NCI-H510A treated with DMSO at 0.1 percent for 48 hours (cell line): ENCODE results near the gene MOB3B.

ENCODE experiments used
- DNase-seq: peaks from one replicate; lab custom pipeline; 2025; lab: John Stamatoyannopoulos, UW

Gene MOB3B

DNA sequence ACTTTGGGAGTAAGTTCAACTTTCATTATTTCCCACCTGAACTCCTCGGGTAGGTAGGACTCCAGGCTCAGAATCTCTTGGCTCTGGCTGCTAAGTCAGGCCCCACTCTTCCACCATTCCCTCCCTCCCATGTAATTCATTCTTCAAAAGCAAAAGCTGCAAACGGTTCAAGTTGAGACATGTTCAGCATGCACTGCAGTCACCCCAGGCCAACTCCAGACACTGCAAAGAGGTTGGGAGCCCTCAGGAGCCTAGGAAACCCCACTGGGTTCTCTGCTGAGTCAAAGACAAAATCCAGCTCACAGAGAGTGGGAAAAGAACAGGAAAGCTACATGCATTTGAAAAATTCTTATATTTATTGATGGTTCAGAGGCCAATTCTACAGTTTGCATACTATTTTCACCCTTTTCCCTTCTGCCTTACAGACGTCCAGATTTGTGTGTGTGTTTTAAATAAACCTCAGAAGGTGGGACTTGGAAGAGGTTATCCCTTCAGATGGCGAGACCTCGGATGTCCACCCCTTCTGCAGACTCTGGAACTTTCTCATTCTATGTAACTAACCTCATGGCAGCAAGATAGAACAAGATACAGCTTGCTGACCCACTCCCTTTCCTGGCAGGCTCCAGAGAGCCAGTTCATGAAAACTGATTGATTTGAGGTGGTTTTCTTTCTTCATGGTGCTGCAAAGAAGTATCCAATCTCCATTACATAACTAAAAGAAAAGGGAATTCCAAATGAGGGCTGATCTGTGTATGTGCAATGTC lies 167.0 kb downstream of the MOB3B start:
- DNase-seq, result no peak

DNA sequence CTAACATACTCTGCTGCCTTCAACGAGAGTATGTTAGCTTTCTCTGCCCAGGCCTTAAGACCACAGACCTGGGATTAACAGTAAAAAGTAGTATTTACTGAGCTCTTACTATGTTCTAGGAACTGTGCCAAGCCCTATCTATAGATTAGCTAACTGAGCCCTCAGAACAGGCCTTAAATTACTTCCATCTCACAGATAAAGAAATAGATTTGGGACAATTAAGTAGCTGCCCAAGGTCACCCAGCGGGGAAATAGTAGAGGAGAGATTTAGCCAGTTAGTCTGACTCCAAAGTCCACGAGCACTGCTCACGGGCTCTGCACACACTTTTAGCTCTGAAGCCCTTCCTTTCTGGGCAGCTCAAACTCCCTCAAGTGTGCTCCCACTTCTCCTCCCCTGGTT lies 168.1 kb downstream of the MOB3B start:
- DNase-seq, result no peak

DNA sequence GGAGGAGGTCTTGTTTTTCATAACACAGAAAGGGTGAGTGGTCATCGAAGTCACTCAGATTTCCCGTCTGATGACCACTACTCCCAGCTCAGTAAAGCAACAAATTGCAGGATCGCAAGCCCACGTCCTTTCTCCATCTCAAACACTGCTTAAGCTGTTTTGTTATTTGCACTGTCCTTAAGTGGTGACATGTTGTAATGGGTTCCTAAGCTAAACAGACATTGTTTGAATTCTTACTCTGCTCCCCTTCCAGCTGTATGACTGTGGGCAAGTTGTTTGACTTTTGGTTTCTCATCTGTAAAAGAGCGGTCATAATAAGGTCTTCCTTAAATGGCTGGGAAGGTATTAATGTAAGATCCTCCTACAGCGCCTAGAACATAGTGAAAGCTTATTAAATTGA lies 169.9 kb downstream of the MOB3B start:
- DNase-seq, result no peak

- no peak for DNase-seq
Measured at GRCh38 chr9:27358007-27358406, 171.6 kb downstream of the MOB3B start.

DNA sequence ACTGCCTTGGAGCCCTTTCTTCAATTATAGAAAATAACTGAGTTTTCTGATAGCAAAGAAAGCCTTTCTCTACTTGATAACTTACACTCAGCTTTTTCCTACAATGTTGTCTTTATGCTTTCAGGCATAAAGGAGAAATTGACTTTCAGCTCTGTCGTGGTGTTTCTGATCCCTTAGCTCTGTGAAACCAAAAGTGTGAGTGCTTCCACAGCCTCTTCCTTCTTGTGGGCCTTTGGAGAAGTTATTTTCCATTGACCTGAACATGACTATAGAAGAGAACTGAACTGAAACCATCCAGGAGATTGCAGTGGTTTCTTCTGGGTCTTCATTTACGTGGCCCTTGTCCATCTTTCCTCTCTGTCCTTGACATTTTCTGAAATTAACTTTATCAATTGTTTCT lies 173.2 kb downstream of the MOB3B start:
- no peak for DNase-seq

- no peak for DNase-seq
Measured at GRCh38 chr9:27355166-27355565, 174.4 kb downstream of the MOB3B start.

- DNase-seq, result no peak
Measured at GRCh38 chr9:27353474-27354229, 176.0 kb downstream of the MOB3B start.

DNA sequence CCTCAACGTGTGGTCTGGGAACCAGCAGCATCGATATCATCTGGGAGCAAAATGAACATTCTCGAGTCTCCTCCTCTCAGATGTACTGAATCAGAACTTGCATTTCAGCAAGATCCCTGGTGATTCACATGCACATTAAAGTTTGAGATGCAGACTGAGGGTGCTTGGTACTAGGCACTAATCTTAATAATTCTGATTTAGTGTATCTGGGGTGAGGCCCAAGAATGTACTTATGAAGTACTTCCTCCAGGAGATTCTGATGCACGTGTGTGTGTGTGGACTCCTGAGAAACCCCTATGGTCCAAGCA lies 176.5 kb downstream of the MOB3B start:
- no peak for DNase-seq

- DNase-seq, result no peak
Measured at GRCh38 chr9:27352457-27353165, 177.0 kb downstream of the MOB3B start.

DNA sequence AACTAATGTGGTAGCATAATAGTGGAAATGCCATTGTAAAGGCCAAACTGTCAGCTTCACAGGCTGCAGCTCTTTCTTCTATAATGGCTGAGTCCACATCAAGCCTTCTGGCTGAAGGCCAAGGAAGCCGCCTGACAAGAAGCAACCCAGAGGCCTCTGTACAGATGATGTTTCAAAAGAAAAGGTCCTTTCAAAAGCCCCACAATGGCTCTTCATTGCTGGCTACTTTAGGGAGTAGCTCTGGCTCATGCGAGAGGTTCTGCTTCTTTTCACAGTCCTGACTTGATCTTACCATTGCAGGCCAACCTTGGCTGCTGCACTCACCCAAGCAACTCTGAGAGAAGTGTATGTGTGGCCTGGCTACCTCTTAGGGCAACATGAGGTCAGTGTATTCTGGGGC lies 178.2 kb downstream of the MOB3B start:
- DNase-seq, result no peak

- DNase-seq, result no peak
Measured at GRCh38 chr9:27350382-27350976, 179.1 kb downstream of the MOB3B start.

GRCh38 chr9:27349698-27350080 lies 179.9 kb downstream of the MOB3B start:
- no peak for DNase-seq

- DNase-seq, result no peak
Measured at GRCh38 chr9:27348785-27349697, 180.6 kb downstream of the MOB3B start.

DNA sequence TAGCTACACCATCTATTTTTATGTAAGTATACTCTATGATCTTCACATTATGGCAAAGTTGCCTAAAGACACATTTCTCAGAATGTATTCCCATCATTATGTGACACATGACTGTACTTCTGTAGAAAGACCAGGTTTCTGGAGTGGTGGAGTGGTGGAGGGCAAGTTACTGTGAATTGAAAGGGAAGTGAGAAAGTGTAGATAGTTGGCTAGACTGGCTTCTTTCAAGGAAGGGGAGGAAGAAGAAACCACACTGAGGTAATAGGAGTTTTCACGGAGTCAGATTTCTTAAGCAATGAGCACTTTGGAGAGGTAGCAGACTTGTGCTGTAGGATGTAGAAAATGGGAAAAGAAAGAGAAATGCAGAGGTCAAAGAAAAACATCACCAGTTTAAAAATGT lies 181.7 kb downstream of the MOB3B start:
- no peak for DNase-seq

GRCh38 chr9:27344776-27345175 lies 184.8 kb downstream of the MOB3B start:
- DNase-seq, result no peak

- no peak for DNase-seq
Measured at GRCh38 chr9:27341545-27342294, 187.9 kb downstream of the MOB3B start.

DNA sequence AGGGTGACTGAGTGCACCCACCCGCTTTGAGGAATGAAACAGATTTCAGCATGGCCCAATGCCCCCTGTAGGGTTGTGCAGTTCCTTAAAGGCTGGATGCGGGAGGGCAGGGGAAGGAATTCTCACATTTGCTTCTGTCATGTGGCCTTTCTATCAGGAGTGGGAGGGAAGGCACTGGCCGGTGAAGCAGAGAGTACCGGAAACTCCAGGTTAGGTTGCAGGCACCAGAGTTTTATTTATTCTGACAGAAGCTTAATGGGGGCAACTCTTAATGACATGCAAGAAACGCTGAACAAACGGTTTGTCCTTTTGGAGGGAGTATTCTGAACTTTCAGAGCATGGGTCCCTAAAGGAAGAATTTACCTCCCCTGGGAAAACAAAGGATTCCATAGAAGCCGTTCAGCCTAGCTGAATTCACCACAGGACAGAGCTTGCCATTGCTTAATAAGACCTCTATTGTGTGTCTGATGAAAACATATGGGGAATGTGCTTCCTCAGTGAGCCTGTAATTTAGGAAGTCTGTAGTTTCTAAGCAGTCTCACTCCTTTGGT lies 188.6 kb downstream of the MOB3B start:
- DNase-seq, result no peak

- DNase-seq, result no peak
Measured at GRCh38 chr9:27340285-27340674, 189.3 kb downstream of the MOB3B start.

DNA sequence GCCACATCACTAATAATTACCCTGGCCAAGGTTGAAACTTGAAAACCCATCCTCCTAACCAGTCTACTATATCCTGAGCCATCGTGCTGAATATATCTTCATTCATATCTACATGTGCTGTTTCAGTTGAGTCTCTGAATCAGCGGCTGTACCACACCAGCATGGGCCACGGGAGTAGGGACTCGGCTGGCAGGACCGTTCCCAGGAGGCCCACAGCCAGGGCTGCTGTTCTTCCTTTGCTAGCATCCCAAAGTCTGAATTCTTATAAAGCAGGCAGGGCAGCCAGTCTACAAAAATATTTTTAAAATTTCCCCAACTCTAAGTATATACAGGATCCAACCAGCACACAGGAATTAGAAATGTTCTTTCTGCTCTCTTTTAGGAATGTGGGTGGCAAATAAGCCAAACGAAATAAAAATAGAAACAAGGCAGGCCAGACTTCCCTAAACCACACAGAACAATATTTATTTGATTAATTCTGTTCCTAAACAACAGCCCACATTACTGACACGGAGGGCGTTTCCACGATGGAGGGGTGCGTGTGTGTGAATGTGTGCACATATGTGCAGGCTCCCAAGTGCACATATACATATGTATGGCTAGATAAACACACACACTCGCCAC lies 189.8 kb downstream of the MOB3B start:
- DNase-seq, result no peak

DNA sequence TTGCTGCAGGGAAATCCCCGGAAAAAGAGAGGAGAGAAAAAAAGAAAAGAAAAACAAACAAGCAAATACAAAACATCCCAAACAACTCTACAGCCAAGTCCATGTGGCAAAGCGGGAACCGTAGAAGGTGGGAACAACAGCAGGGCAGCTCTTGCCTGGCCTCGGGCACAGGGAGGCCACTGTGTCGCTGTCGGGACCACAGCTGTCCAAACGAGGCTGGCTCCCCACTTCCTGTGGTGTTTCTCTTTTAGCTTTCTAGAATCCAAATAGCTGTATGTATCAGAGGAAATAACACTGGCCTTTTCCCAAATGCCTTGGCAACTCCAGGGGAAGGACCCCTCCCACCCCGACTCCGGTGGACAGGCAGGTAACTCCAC lies 191.1 kb downstream of the MOB3B start:
- DNase-seq, result no peak
